ENCODE data around the gene NPIPB9.
"Not testable (repeated sequence)": the region's sequence is repeated elsewhere in the genome, so short reads cannot be mapped to it uniquely, and the experiment has no call there.

DNA sequence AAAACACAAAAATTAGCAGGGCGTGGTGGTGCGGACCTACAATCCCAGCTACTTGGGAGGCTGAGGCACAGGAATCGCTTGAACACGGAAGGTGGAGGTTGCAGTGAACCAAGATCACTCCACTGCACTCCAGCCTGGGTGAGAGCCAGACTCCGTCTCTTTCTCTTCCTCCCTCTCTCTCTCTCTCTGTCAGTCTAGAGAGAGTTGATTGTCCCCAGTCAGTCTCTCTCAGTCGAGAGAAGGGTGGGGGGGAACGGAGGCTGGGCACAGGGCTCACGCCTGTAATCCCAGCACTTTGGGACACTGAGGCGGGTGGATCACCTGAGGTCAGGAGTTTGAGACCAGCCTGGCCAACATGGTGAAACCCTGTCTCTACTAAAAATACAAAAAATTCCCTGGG is 10.3 kb upstream of the NPIPB9 start:
- not testable (repeated sequence) for TF ChIP-seq CTCF (IDR thresholded peaks at IDR 0.05); POLR2AphosphoS5 (IDR thresholded peaks at IDR 0.05; ENCODE audit: low read depth, low read length); TCF7L2 (IDR thresholded peaks at IDR 0.05; ENCODE audit: low read depth, low read length); SIN3A (IDR thresholded peaks at IDR 0.05; ENCODE audit: borderline replicate concordance, insufficient read depth, low read depth, low read length)
- TF ChIP-seq, protein P1, sequence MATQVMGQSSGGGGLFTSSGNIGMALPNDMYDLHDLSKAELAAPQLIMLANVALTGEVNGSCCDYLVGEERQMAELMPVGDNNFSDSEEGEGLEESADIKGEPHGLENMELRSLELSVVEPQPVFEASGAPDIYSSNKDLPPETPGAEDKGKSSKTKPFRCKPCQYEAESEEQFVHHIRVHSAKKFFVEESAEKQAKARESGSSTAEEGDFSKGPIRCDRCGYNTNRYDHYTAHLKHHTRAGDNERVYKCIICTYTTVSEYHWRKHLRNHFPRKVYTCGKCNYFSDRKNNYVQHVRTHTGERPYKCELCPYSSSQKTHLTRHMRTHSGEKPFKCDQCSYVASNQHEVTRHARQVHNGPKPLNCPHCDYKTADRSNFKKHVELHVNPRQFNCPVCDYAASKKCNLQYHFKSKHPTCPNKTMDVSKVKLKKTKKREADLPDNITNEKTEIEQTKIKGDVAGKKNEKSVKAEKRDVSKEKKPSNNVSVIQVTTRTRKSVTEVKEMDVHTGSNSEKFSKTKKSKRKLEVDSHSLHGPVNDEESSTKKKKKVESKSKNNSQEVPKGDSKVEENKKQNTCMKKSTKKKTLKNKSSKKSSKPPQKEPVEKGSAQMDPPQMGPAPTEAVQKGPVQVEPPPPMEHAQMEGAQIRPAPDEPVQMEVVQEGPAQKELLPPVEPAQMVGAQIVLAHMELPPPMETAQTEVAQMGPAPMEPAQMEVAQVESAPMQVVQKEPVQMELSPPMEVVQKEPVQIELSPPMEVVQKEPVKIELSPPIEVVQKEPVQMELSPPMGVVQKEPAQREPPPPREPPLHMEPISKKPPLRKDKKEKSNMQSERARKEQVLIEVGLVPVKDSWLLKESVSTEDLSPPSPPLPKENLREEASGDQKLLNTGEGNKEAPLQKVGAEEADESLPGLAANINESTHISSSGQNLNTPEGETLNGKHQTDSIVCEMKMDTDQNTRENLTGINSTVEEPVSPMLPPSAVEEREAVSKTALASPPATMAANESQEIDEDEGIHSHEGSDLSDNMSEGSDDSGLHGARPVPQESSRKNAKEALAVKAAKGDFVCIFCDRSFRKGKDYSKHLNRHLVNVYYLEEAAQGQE (IDR thresholded peaks at IDR 0.05; ENCODE audit: insufficient read depth in 1 of 2, low read depth in 2 of 2, low read length in 1 of 2): not testable (repeated sequence)
